ENCODE measurements around the gene RAB6B. TPM values are rescaled to one million over a fixed set of nuclear protein-coding genes. Genes with fewer than 3 reads are reported as not detected.

RAB6B gene
- total and polyA plus RNA-seq, 7 donors: 0.93 to 3.8 (median 2.0) TPM

- Histone ChIP-seq H3K27ac (no peak overlapping the region), H3K27me3 (ENCODE audit: insufficient read depth in 3 of 3, low read length in 2 of 3) (no peaks in the 10 kb centered on the region), H3K4me3 (no peak overlapping the region), H3K9me3 (no peaks in the 10 kb centered on the region), H3K4me1 (no peaks in the 10 kb centered on the region), H3K36me3 (ENCODE audit: insufficient read depth in 1 of 2, low read depth in 1 of 2) (peaks cover 12 to 93% of the 10 kb centered on the region in 2 donors)
- no peak for TF ChIP-seq CTCF (IDR thresholded peaks at IDR 0.05)
- WGBS, 3 donors: 81 to 93% (median 91%) methylated on average over 2 of the region's 2 CpGs
- ATAC-seq: no peak
- intact Hi-C loops (cut with DNase I): loop anchor here (5.0 kb wide), 2 partner anchors 97 to 112 kb away; no protein-coding TSS in a partner anchor
- no peak for DNase-seq
Measured at GRCh38 chr3:133815386-133815785, 80.3 kb downstream of the RAB6B start.

- ATAC-seq: no peak
- intact Hi-C loops (cut with DNase I): no loop called here
- 31 to 60% (median 50%) methylated on average over 1 of the region's 1 CpG for WGBS, 3 donors
Measured at GRCh38 chr3:133812872-133813271, 82.8 kb downstream of the RAB6B start.

GRCh38 chr3:133805702-133806475, 89.8 kb downstream of the RAB6B start, which contains the start of gene SRPRB:
Gene SRPRB, plus strand, starts transcription at chr3:133805815. Its CDS starts 34 bp downstream, at chr3:133805849.
- no peaks in the 10 kb centered on the region for H3K9me3 ChIP-seq
- peak within 1 kb of the TSS; percentile 75 for H3K27ac ChIP-seq
- no peaks in the 10 kb centered on the region for H3K27me3 ChIP-seq (ENCODE audit: insufficient read depth in 3 of 3, low read length in 2 of 3)
- H3K4me3 ChIP-seq: peak within 1 kb of the TSS; percentile 85
- peaks cover 3 to 38% of the 10 kb centered on the region in 2 donors for H3K36me3 ChIP-seq (ENCODE audit: insufficient read depth in 1 of 2, low read depth in 1 of 2)
- H3K4me1 ChIP-seq: no peaks in the 10 kb centered on the region
- WGBS, 3 donors: 0% methylated on average over 52 to 53 of the region's 53 CpGs
- intact Hi-C loops (cut with DNase I): loop anchor here in 1 of 2 donors (5.0 kb wide), 1 partner anchor 144 kb away; the partner anchor contains the start of gene TOPBP1
- TF ChIP-seq CTCF (IDR thresholded peaks at IDR 0.05): no peak
- DNase-seq (peak; percentile 95 to 97), ATAC-seq (peak; percentile 100)

More at GRCh38 chr3:133812872-133813271, 82.8 kb downstream of the RAB6B start:
- Histone ChIP-seq H3K4me1 (no peaks in the 10 kb centered on the region), H3K36me3 (ENCODE audit: insufficient read depth in 1 of 2, low read depth in 1 of 2) (peaks cover 13 to 98% of the 10 kb centered on the region in 2 donors), H3K9me3 (no peaks in the 10 kb centered on the region), H3K27ac (no peak overlapping the region), H3K27me3 (ENCODE audit: insufficient read depth in 3 of 3, low read length in 2 of 3) (no peaks in the 10 kb centered on the region), H3K4me3 (no peak overlapping the region)
- no peak for TF ChIP-seq CTCF (IDR thresholded peaks at IDR 0.05)
- DNase-seq: no peak

- H3K27ac ChIP-seq: no peak overlapping the region
- H3K4me3 ChIP-seq: peak overlapping the region; percentile 85
- WGBS, 3 donors: 10 to 12% (median 12%) methylated on average over 15 of the region's 15 CpGs
- no peak for ATAC-seq
- H3K9me3 ChIP-seq: no peaks in the 10 kb centered on the region
- H3K4me1 ChIP-seq: no peaks in the 10 kb centered on the region
- H3K27me3 ChIP-seq (ENCODE audit: insufficient read depth in 3 of 3, low read length in 2 of 3): no peaks in the 10 kb centered on the region
- peaks cover 3 to 32% of the 10 kb centered on the region in 2 donors for H3K36me3 ChIP-seq (ENCODE audit: insufficient read depth in 1 of 2, low read depth in 1 of 2)
- no peak for DNase-seq
- intact Hi-C loops (cut with DNase I): loop anchor here in 1 of 2 donors (5.0 kb wide), 1 partner anchor 143 kb away; the partner anchor contains the start of gene TOPBP1
- TF ChIP-seq CTCF (IDR thresholded peaks at IDR 0.05): no peak
Measured at GRCh38 chr3:133805384-133805701, 90.3 kb downstream of the RAB6B start.
